SK-N-SH (cell line): ENCODE results near the gene SCARB1. TPM values are rescaled to one million over a fixed set of nuclear protein-coding genes. Genes with fewer than 3 reads are reported as not detected.

Experiments
- CTCF ChIA-PET: fragments of 300-600, 350-600 bp; formaldehyde crosslinking; extraction: SDS; loops from one replicate; lab custom pipeline; 2021; lab: Yijun Ruan, JAX
- POLR2A ChIA-PET: fragments of 350-600 bp; sonication (Branson Sonifier 250); formaldehyde crosslinking; extraction: SDS; loops from one replicate; lab custom pipeline; 2020; ENCODE audit warnings: antibody characterized with exemption, inconsistent platforms; lab: Yijun Ruan, JAX
- DNase-seq: peaks from one replicate; pipeline ENCODE4 v3.0.0; 2012
- H2AFZ ChIP-seq: fragments of 200-600 bp; sonication (generic); 2 replicates; pipeline ENCODE4 v1.8.1; 2016; ENCODE audit warnings: antibody characterized with exemption, mild to moderate bottlenecking, low read depth
- H3F3A ChIP-seq: fragments of 200-600 bp; sonication (generic); replicated peaks from 2 replicates; pipeline ENCODE3; 2016; ENCODE audit warnings: antibody characterized with exemption, mild to moderate bottlenecking; ENCODE audit not compliant: insufficient read depth
- H3K27ac ChIP-seq, 2 experiments: fragments of 200-500 bp in 1 of 2; fragments of 200-600 bp in 1 of 2; sonication (Bioruptor generic) in 1 of 2; sonication (generic), shearing (Covaris generic) in 1 of 2; 2 replicates each; pipeline versions ENCODE4 v1.5.1 to v1.6.1; 2014 to 2016; ENCODE audit warnings: low read depth in 2 of 2, inconsistent platforms in 1 of 2, low read length in 1 of 2, mild to moderate bottlenecking in 1 of 2, mixed read lengths in 1 of 2
- H3K27me3 ChIP-seq: fragments of 200-600 bp; sonication (generic), shearing (Covaris generic); 2 replicates; pipeline ENCODE4 v1.6.1; 2016; ENCODE audit warnings: mixed run types; ENCODE audit not compliant: insufficient read depth
- H3K36me3 ChIP-seq, 2 experiments: fragments of 200-500 bp in 1 of 2; fragments of 200-600 bp in 1 of 2; sonication (Bioruptor generic) in 1 of 2; sonication (generic) in 1 of 2; replicated peaks in 1 of 2; 2 replicates each; pipeline versions ENCODE3 to v1.5.1; 2014 to 2016; ENCODE audit warnings: low read length in 1 of 2, mild to moderate bottlenecking in 1 of 2; ENCODE audit not compliant: insufficient read depth in 2 of 2, control insufficient read depth in 1 of 2
- H3K4me1 ChIP-seq, 2 experiments: fragments of 200-500 bp in 1 of 2; fragments of 200-600 bp in 1 of 2; sonication (Bioruptor generic) in 1 of 2; sonication (generic), shearing (Covaris generic) in 1 of 2; 2 replicates each; pipeline versions ENCODE4 v1.5.1 to v1.6.1; 2014 to 2016; ENCODE audit warnings: low read depth in 1 of 2, low read length in 1 of 2, mixed run types in 1 of 2; ENCODE audit not compliant: insufficient read depth in 2 of 2, control insufficient read depth in 1 of 2
- H3K4me2 ChIP-seq: fragments of 200-600 bp; sonication (generic), shearing (Covaris generic); 2 replicates; pipeline ENCODE4 v1.6.1; 2017; ENCODE audit warnings: mixed run types
- H3K4me3 ChIP-seq, 2 experiments: fragments of 200-500 bp in 1 of 2; fragments of 200-600 bp in 1 of 2; sonication (Bioruptor generic) in 1 of 2; sonication (generic), shearing (Covaris generic) in 1 of 2; 2 replicates each; pipeline versions ENCODE4 v1.5.1 to v1.8.1; 2014 to 2016; ENCODE audit warnings: low read depth in 2 of 2, inconsistent platforms in 1 of 2, low read length in 1 of 2, mild to moderate bottlenecking in 1 of 2, mixed read lengths in 1 of 2, moderate library complexity in 1 of 2
- H3K79me2 ChIP-seq: fragments of 200-600 bp; sonication (generic); 2 replicates; pipeline ENCODE4 v1.8.1; 2017; ENCODE audit warnings: mild to moderate bottlenecking; ENCODE audit not compliant: insufficient read depth
- H3K9ac ChIP-seq: fragments of 200-600 bp; sonication (generic); 2 replicates; pipeline ENCODE4 v1.6.1; 2017; ENCODE audit warnings: mixed run types
- H3K9me2 ChIP-seq: fragments of 200-600 bp; sonication (generic); 2 replicates; pipeline ENCODE4 v1.6.1; 2017; ENCODE audit warnings: mixed run types
- H3K9me3 ChIP-seq: fragments of 200-600 bp; sonication (generic); 2 replicates; pipeline ENCODE4 v1.6.1; 2017; ENCODE audit warnings: mixed run types, mild to moderate bottlenecking, moderate library complexity
- H4K20me1 ChIP-seq: fragments of 200-600 bp; sonication (generic); 2 replicates; pipeline ENCODE4 v1.6.1; 2017; ENCODE audit warnings: mild to moderate bottlenecking, mixed run types; ENCODE audit not compliant: insufficient read depth
- EP300 ChIP-seq, 2 experiments: IDR thresholded peaks; 2 replicates each; pipeline versions ENCODE4 v1.4.0 to v1.6.1; 2012; ENCODE audit warnings: borderline replicate concordance in 1 of 2, low read depth in 1 of 2, low read length in 1 of 2
- EZH2phosphoT487 ChIP-seq: fragments of 200-600 bp; sonication (generic); IDR thresholded peaks from 2 replicates; pipeline ENCODE4 v1.6.1; 2017; ENCODE audit warnings: low read depth, mixed run types, mild to moderate bottlenecking, antibody characterized with exemption, moderate library complexity, borderline replicate concordance
- FOXJ3 ChIP-seq: sonication (generic); formaldehyde crosslinking; IDR thresholded peaks from 2 replicates; pipeline ENCODE4 v1.5.1; 2020; ENCODE audit warnings: mild to moderate bottlenecking, missing genetic modification reagents
- FOXM1 ChIP-seq: IDR thresholded peaks from 2 replicates; pipeline ENCODE4 v1.4.0; 2012; ENCODE audit warnings: low read depth, mild to moderate bottlenecking
- GATA2 ChIP-seq: sonication (generic); formaldehyde crosslinking; IDR thresholded peaks from 2 replicates; pipeline ENCODE4 v1.5.0; 2020; ENCODE audit warnings: mild to moderate bottlenecking, missing genetic modification reagents
- IRF3 ChIP-seq: fragments of 150-350 bp; IDR thresholded peaks from 2 replicates; pipeline ENCODE4 v1.6.1; 2016; ENCODE audit warnings: mild to moderate bottlenecking, low read depth, low read length
- JUND ChIP-seq: IDR thresholded peaks from 2 replicates; pipeline ENCODE4 v1.4.0; 2012
- MEF2A ChIP-seq: IDR thresholded peaks from 2 replicates; pipeline ENCODE4 v1.4.0; 2012; ENCODE audit warnings: low read depth, borderline replicate concordance
- MXI1 ChIP-seq: IDR thresholded peaks from 2 replicates; pipeline ENCODE4 v1.6.1; 2012; ENCODE audit warnings: mild to moderate bottlenecking, low read depth, low read length, improper control_type of control experiment
- NRF1 ChIP-seq: IDR thresholded peaks from 2 replicates; pipeline ENCODE4 v1.6.1; 2012; ENCODE audit warnings: low read depth, mild to moderate bottlenecking, low read length
- PBX3 ChIP-seq: IDR thresholded peaks from 2 replicates; pipeline ENCODE4; 2012
- POLR2AphosphoS5 ChIP-seq: IDR thresholded peaks from 2 replicates; pipeline ENCODE4 v1.6.1; 2012; ENCODE audit warnings: low read depth, low read length
- RCOR1 ChIP-seq: fragments of 150-350 bp; IDR thresholded peaks from 2 replicates; pipeline ENCODE4 v1.6.1; 2017; ENCODE audit warnings: antibody characterized with exemption, low read length
- REST ChIP-seq: IDR thresholded peaks from 2 replicates; pipeline ENCODE4 v1.6.1; 2012; ENCODE audit warnings: mild to moderate bottlenecking, low read depth, low read length, moderate library complexity
- SMC3 ChIP-seq: IDR thresholded peaks from 2 replicates; pipeline ENCODE4 v1.6.1; 2012; ENCODE audit warnings: low read depth, low read length, improper control_type of control experiment
- TCF12 ChIP-seq: IDR thresholded peaks from 2 replicates; pipeline ENCODE4 v1.4.0; 2012
- TEAD4 ChIP-seq: IDR thresholded peaks from 2 replicates; pipeline ENCODE4 v1.4.0; 2012; ENCODE audit warnings: mild to moderate bottlenecking, borderline replicate concordance; ENCODE audit not compliant: insufficient read depth
- USF2 ChIP-seq: fragments of 150-350 bp; IDR thresholded peaks from 2 replicates; pipeline ENCODE4 v1.6.1; 2017; ENCODE audit warnings: antibody characterized with exemption, low read length, low read depth, borderline replicate concordance
- WGBS: methylation state at CpG from one replicate; pipeline ENCODE4 v1.1.6; 2017; ENCODE audit warnings: low lambda C conversion rate; 5-methylcytosine and 5-hydroxymethylcytosine counted together
- polyA plus RNA-seq, 3 experiments: library from polyadenylated mRNA; depleted of rRNA; stranded (reverse); fragments of >200 nt; gene quantifications; 2 replicates each; pipeline ENCODE4 v1.2.3, GENCODE V29; 2012

Gene SCARB1
- polyA plus RNA-seq, 1 of the 3 experiments (the other 2 are of a cell fraction): 33.0 TPM

- 81% methylated on average over 9 of the region's 9 CpGs for WGBS
- Histone ChIP-seq H3K79me2 (no peaks in the 10 kb centered on the region), H3K9ac (no peak overlapping the region), H3K27me3 (no peaks in the 10 kb centered on the region), H3K4me3 (no peak overlapping the region), H3F3A (no peaks in the 10 kb centered on the region), H3K36me3 (no peaks in the 10 kb centered on the region), H3K4me2 (no peak overlapping the region), H4K20me1 (no peaks in the 10 kb centered on the region), H3K9me2 (no peaks in the 10 kb centered on the region), H2AFZ (no peak overlapping the region), H3K9me3 (no peaks in the 10 kb centered on the region), H3K27ac (no peak overlapping the region), H3K4me1 (peaks cover 5 to 6% of the 10 kb centered on the region in 2 experiments; a peak in 2 of 4 replicates)
- TF ChIP-seq POLR2AphosphoS5 (no peak), MXI1 (no peak), FOXJ3 (CRISPR knock-in tag) (no peak), GATA2 (CRISPR knock-in tag) (no peak), JUND (no peak), FOXM1 (no peak), TEAD4 (no peak)
- DNase-seq: no peak
- CTCF ChIA-PET: interaction anchor here (0.6 to 2.9 kb wide), 42 partner anchors 8 to 737 kb away, joined by 3 to 16 read pairs (median 4); no protein-coding TSS in a partner anchor
- POLR2A ChIA-PET: no interaction called here
Measured at GRCh38 chr12:124765581-124766489, 97.8 kb downstream of the SCARB1 start.

GRCh38 chr12:124764870-124765580 lies 98.6 kb downstream of the SCARB1 start:
- Histone ChIP-seq H3K27me3 (no peaks in the 10 kb centered on the region), H3K9ac (no peak overlapping the region), H3K27ac (no peak overlapping the region), H3K9me2 (no peaks in the 10 kb centered on the region), H3K4me3 (no peak overlapping the region), H3K79me2 (no peaks in the 10 kb centered on the region), H2AFZ (no peak overlapping the region), H3K4me2 (no peak overlapping the region), H3F3A (no peaks in the 10 kb centered on the region), H4K20me1 (no peaks in the 10 kb centered on the region), H3K36me3 (no peaks in the 10 kb centered on the region), H3K9me3 (no peaks in the 10 kb centered on the region), H3K4me1 (peaks cover 5 to 6% of the 10 kb centered on the region in 2 experiments; a peak in 2 of 4 replicates)
- CTCF ChIA-PET: interaction anchor here (0.7 to 2.9 kb wide), 15 partner anchors 14 to 737 kb away, joined by 3 to 16 read pairs (median 4); no protein-coding TSS in a partner anchor
- POLR2A ChIA-PET: no interaction called here
- no peak for DNase-seq
- TF ChIP-seq RCOR1 (no peak), USF2 (no peak), FOXJ3 (CRISPR knock-in tag) (no peak), SMC3 (no peak), REST (no peak), PBX3 (no peak), EZH2phosphoT487 (no peak), EP300 (IDR thresholded peaks at IDR 0.05; ENCODE audit: borderline replicate concordance in 1 of 2, low read depth in 1 of 2, low read length in 1 of 2) (no peak), IRF3 (no peak), TCF12 (no peak), MEF2A (no peak), NRF1 (no peak), MXI1 (no peak)
- 40% methylated on average over 2 of the region's 2 CpGs for WGBS
